NCI-H345 (cell line): ENCODE measurements around the gene ERVFRD-1.

Experiments used
- DNase-seq: peaks from one replicate; lab custom pipeline; 2025; lab: John Stamatoyannopoulos, UW

Gene ERVFRD-1, protein sequence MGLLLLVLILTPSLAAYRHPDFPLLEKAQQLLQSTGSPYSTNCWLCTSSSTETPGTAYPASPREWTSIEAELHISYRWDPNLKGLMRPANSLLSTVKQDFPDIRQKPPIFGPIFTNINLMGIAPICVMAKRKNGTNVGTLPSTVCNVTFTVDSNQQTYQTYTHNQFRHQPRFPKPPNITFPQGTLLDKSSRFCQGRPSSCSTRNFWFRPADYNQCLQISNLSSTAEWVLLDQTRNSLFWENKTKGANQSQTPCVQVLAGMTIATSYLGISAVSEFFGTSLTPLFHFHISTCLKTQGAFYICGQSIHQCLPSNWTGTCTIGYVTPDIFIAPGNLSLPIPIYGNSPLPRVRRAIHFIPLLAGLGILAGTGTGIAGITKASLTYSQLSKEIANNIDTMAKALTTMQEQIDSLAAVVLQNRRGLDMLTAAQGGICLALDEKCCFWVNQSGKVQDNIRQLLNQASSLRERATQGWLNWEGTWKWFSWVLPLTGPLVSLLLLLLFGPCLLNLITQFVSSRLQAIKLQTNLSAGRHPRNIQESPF

DNA sequence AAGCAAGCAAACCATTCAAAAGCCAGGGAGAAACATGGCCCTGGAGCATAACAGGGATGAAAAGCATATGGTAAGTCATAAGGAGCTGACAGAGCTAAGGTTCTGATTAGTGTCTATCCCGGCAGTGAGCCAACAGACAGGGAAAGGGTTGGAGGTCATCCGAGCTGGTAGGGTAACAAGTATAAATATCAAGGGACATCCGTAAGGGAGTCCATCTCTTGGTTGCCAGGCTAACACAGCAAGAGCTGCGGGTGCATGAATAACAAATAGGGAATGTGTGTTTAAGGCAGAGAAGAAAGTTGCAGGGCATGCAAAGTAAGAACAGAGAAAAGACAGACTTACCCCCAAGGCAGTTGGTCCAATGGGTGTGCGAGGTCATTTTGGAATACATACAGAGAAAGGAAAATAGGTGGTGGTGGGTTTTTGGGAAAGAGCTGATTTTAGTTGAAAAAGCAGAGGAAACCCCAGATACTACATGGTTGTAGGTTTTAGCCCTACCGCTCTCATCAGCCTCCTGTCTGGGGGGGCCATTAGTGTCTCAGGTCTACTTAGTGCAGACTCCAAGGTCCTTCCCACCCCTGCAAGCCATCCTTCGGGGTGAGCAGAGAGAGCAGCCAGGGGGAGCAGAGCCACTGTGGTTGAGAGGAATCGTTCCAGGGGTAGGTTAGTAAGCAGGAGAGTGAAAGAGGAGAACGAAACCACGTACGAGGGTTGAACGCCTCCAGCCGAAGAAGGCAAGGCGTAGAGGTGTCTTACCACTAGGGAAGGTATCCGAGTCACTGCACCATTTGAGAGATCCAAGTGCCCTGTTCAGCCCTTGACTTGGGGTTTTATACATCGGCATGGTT is at the start of gene ERVFRD-1:
ERVFRD-1 (minus strand) TSS at position 805 of the 848 bp plus-strand sequence. CDS start 6,415 bp downstream, outside the sequence.
- no peak for DNase-seq

DNA sequence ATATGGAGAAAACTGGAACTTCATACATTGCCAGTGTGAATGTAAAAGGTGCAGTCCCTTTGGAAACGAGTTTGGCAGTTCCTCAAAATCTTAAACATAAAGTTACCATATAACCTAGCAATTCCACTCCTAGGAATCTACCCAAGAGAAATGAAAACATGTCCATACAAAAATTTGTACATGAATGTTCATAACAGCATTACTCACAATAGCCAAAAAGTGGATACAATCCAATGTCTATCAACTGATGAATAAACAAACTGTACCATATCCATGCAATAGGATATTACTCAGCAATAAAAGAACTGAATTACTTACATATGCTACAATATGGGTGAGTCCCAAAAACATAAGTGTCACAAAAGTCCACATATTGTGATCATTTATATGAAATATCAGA is 48.7 kb upstream of the ERVFRD-1 start:
- DNase-seq: no peak

DNA sequence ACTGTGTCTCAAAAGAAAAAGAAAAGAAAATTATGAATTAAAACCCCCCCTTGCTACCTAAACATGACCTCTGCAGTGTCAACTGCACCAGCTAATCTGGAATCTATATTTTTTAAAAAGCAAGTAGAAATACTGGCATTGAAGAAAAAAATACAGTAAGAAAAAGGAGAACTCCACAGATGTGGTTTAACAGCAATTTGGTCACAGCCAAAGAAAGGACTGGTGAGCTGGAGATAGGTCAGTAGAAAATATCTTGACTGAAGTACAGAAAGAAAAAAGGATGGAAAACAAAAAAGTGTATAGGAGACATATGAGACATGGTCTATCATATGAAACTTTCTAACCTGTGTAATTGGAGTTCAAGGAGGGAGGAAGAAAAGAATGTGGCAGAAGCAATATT is 44.1 kb upstream of the ERVFRD-1 start:
- no peak for DNase-seq

DNA sequence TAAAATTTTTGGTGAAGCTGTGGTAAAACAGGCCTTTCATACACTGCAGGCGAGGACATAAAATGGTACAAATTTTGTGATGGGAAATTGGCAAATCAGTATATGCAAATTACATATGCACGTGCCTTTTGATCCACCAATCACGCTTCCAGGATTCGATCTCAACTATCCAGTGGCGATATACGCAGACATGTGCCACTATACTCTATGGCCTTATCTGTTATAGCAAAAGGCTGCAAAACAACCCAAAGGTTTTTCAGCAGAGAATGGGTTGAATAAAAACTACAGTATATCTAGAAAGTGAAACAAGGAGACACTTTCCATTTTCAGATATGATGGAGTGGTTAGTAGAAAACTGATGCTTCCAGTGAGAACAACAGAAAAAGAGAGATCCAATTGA is 41.9 kb upstream of the ERVFRD-1 start:
- DNase-seq: no peak

DNA sequence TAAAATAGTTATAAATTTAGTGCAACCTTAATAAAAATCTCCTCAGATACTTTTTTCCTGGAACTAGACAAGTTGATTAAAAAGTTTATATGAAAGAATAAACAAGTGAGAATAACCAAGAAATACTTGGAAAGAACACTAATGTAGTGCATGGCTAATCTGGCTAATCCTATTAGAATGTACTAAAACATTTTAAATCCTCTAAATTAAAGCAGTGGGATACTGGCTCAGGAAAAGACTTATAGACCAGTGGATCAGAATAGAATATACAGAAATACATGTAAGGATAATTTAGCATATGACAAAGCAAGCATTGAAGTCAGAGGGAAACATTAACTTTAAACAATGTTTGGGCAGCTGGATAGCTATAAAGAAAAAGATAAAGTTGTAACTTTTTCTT is 41.1 kb upstream of the ERVFRD-1 start:
- no peak for DNase-seq

DNA sequence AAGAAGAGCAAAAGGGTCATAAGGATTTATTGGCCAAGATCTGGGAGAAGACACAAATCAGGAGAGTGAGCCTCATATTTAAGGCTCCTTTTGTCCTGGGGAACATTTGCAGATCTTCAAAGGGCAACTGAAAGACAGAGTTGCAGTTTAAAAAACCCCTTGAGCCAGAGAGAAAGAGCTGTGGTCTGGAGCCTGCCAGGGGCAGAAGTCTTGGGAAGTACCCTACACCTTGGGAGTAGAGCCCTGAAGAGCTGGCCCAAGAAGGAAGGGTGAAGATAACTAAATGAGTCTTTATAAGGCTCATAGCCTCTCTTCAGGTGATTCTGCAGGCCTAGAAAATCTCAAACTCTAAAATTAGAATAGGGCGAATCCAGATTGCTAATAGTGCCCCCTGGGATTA is 40.0 kb upstream of the ERVFRD-1 start:
- no peak for DNase-seq

DNA sequence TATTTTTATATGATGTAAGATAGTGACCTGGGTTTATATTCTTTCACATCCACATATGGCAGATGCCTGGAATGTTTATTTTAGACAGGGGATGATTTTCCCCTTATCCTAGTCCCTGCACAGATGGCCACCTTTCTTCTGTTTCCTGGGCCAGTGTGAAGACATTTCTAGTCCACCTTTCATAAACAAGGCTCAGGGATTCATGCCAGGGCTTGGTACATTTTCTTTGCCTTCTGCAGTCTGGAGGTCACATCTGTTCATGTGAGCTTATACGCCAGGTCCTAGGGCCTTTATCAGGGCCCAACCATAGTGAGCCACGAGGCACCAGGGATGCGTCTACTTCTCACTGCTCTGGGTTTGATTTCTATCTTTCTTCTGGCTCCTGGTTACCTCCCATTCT is 38.0 kb upstream of the ERVFRD-1 start:
- no peak for DNase-seq

DNA sequence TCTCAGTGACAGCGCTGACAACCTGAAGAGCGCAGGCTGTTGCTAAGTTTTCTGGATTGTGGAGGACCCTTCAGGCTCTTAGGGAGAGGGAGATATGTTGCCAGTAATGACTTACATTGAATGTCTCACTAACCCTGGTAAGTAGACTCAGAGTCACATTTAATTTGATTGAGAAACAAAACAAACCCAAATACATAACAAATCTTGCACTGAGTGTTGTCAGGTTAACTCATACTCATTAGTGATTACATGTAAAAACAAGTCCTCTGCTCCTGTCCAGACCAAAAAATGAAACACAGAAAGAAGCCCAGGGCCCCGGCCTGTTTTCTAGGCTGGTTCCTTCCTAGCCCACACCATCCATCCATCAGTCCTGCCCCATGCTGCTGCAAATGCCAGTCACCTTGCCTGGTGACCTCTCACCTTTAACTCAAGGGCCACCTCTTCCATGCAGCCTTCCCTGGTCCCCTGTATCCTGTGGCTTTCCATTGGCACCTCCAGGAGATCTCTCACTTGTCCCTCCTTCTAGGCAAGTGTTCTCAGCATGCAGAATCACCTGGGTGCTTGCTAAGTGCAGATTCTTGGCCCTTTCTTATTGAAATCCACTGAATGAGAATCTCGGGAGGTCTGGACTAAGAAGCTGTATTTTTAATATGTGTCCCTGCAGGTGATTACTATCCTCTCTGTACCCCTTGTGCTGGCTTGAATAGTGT is 34.7 kb upstream of the ERVFRD-1 start:
- no peak for DNase-seq

DNA sequence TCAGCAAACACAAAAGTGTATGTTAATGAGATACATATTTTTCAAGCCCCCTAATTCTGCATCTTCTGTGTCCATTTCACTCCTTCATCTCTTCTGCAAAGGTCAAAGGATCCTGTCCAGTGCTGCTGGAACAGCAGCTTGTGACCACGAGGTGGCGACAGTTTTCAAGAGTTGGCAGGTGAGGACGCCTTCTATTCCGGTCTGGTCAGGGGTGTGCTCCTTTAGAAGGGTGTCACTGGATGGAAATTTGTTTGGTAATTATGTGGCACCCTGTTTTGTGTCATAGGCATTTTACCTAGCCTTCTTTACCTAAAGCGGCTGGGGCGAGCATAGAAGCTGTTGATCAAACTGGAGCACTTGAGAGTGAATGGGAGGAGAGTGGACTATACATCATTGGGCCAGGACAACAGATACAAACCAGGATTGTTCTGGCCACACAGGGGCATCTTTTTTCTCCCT is 32.9 kb upstream of the ERVFRD-1 start:
- peak; percentile 35 for DNase-seq

DNA sequence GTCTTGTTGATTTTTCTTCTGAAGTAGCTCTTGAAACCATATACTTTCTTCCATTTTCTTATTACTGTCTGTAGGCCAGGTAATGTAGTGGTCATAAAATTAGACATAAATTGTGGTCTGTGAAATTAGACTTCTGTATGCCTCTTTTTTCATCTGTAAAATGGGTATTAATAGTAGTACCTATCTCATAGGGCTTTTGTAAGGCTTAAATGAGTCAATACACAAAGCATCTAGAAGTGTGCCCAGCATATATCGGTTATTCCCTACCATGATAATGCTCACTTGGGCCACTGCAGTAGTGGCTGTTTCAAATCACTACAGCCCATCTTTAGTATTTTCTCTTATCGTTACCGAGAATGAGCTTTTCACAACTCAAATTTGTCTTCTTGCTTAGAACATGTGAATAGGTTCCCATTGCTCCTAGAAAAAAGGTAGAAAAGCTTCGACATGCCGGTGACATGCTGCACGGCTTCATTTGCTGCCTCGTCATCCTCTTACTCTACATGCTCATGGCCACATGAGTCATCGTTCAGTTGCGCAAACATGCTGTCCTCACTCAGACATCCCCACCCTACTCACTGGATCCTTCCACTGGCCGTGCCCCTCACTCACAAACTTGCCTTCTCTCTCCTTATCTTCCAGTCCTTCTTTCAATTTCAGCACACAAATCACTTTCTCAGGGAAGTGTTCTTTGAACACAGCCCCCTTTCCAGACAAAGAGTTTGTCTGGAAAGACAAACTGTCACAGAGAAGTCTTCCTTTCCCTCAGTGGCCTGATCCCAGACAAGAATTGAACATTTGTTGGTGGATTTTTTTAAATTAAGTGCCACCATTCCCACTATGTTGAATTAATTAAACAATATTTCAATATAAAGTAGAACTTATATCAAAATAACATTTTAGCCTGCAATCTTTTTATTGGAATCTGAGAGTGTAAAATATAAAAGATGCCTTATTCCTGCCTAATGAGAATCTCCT is 32.2 kb upstream of the ERVFRD-1 start:
- no peak for DNase-seq

DNA sequence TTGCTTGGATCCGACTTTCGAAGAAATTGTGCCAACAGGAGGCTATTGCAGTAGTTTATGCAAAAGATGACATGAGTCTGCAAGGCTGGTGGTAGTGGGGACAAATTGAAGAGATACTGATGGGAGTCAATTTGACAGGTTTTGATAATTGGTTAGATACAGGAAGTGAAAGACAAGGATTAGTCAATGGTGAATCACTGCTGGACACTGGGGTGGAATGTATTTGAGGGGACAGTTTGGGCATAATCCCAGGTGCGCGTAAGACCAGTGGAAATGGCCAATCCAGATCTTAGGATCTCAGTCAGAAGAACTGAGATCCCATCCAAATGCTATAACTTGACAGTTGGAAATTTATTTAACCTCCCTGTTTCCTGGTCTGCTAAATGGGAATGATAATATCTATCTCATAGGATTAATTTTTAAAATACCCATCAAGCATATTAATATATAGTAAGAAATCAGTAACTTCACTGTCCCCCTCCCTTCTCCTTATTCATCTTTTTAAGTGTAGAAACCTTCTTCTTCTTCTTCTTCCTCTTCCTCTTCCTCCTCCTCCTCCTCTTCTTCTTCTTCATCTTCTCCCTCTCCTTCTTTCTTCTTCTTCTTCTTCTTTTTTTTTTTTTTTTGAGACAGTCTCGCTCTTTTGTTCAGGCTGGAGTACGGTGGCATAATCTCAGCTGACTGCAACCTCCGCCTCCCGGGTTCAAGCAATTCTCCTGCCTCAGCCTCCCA is 30.9 kb upstream of the ERVFRD-1 start:
- no peak for DNase-seq

DNA sequence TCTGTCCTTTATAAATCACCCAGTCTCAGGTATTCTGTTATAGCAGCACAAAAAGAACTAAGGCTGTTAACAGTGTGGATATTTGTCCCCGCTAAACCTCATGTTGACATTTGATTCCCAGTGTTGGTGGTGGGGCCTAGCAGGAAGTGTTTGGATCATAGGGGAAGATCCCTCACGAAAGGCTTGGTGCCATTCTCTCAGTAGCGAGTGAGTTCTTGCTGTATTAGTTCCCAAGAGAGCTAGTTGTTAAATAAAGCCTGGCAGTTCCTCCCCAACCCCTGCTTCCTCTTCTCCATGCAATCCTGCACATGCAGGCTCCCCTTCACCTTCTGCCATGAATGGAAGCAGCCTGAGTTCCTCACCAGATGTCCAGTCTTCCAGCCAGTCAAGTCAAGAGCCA is 29.8 kb upstream of the ERVFRD-1 start:
- no peak for DNase-seq

DNA sequence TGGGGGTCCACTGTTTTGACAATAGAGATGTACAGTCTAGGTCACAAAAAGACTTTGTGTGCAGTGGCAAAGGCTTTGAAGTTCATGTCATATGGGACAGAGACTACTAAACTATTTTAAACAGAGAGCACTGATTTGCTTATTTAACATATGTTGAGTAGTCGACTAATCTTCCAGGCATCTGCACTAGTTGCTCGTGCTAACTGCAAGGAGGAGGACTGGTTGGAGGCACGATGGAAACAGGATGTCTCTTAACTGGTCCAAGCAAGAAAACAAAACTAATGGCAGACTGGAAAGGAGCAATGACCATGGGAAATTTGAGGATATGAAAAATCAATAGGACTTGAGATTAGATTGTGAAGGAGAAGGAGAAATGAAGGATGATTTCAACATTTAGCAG is 28.5 kb upstream of the ERVFRD-1 start:
- no peak for DNase-seq

DNA sequence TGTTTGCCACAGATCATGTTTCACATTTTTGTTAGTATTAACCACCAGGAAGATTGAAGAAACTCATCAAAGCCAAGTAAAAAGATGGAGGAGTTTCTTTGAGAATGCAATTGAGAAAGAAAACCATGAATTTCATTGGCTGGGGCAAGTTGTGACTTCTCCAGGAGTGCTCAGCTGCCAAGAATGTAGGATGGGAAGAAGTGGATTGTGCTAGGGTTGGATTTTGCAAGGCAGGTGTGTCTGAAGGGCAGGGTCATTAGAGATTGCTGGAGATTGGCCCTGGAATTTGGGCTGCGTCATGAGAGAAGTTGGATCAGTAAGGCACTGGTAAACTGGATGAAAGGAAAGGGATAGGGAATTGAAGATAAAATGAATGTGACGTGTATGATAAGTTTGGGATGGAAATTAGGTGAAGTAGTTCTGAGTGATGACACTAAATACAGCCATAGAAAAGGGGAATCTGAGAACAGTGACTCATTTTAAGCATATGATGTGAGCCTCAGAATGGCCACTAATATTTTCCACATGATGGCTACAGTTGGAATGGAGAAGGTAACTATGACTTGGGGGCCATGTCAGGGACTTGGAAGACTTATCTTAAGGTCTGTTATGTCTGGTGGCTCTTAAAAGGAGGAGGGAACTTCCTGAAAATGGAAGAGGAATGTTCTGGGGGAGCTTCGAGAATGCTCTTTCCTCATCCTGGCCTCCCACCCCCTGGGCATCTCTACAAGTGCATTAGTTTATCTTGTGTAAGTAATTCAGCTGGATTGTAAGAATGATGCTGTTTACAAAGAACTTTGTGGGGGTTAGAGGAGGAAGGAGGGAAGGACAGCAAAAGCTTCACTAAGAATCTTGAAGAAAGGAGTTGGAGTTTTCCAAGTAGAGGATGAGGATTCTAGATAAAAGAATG is 27.8 kb upstream of the ERVFRD-1 start:
- DNase-seq: no peak

DNA sequence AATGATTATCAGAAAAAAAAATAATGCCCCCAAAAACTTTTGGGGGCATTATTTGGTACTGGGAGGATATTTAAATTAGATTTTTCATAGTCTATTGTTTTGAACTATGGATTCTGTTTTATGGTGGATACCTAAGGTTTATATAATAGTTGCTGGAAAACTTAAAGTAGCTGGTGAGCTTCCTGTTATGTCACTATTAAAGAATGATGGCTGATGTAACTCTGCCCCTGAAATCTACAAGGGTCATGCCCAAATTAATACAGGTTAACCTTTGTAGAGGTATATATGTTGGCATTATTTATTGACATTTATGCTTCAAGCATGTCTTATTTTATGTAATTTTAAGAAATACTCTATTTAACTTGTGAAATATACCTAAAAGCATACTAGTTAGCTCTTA is 25.3 kb upstream of the ERVFRD-1 start:
- DNase-seq: no peak

DNA sequence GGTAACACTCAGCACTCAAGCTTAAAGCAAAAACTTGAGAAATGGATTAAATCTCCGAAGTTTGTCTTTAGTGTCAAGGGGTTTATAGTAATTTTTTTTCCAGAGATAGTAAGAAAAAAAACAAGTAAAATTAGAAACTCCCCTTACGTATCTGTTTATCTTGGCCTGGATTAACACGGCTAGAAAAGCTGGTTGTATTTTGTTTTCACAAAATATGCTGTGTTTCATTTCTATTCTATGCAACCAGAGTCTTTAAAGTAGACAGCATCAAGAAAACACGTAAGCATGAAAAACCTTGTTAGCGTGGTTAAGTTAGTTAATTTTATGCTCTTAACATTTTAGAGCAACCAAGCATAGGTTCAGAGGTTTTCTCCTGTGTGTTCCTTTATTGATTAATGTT is 21.8 kb upstream of the ERVFRD-1 start:
- DNase-seq: no peak

DNA sequence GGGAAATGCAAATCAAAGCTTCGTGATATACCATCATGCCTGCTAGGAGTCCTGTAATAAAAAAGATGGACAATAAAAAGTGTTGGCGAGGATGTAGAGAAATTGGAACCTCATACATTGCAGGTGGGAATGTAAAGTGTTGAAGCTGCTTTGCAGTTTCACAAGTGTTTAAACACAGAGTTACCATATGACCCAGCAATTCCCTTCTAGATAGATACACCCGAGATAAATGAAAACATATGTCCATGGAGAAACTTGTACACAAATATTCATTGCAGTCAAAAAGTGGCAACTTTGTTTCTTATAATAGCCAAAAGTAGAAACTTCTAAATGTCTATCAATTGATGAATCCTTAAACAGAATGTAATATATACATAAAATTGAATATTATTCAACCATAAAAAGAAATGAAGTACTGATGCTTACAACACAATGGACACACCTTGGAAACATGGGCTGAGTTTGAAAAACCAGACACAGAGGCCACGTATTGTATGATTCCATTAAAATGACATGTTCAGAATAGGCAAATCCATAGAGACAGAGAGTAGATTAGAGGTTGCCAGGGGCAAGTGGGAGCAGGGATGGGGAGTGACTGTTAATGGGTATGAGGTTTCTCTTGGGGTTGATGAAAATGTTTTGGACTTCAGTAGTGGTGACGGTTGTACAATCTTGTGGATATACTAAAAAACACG is 20.8 kb upstream of the ERVFRD-1 start:
- no peak for DNase-seq

DNA sequence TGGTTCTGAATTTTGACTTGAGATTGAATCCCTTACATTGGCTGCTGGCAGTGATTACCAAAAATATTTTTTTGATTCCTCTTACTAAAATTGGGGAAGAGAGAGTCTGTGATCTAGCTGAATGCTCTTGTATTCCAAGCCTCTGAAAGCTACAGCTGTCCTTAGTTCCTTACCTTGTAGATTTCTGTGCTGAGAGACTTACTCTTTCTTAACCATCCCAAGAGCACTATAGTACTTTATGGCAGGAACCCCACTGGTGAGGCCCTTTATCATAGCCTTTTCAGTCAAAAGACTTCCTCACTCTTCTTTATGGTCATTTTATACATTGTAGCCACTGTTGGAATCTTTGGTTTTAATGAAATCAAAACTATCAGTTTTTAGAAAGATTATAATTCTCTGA is 19.1 kb upstream of the ERVFRD-1 start:
- no peak for DNase-seq
